ENCODE measurements around the gene EDIL3.

EDIL3 gene

GRCh38 chr5:83899326-83899970 lies 485.2 kb downstream of the EDIL3 start:
- TF ChIP-seq CTCF (IDR thresholded peaks at IDR 0.05; ENCODE audit: insufficient read depth, low read depth, low read length, missing control alignments), result no peak
- no peak overlapping the region for H3K4me3 ChIP-seq (ENCODE audit: low read length)
- DNase-seq (ENCODE audit: low read depth), result no peak

GRCh38 chr5:83895860-83896259 lies 488.8 kb downstream of the EDIL3 start:
- no peak overlapping the region for H3K4me3 ChIP-seq (ENCODE audit: low read length)
- no peak for TF ChIP-seq CTCF (IDR thresholded peaks at IDR 0.05; ENCODE audit: insufficient read depth, low read depth, low read length, missing control alignments)
- DNase-seq (ENCODE audit: low read depth), result peak; percentile 2

GRCh38 chr5:83891261-83891660 lies 493.4 kb downstream of the EDIL3 start:
- TF ChIP-seq CTCF (IDR thresholded peaks at IDR 0.05; ENCODE audit: insufficient read depth, low read depth, low read length, missing control alignments), result no peak
- DNase-seq (ENCODE audit: low read depth), result no peak

More at GRCh38 chr5:83891261-83891660, 493.4 kb downstream of the EDIL3 start:
- H3K4me3 ChIP-seq (ENCODE audit: low read length), result no peak overlapping the region
